ENCODE results near the gene MGAT4C. TPM values are rescaled to one million over a fixed set of nuclear protein-coding genes. Genes with fewer than 3 reads are reported as not detected.

The MGAT4C gene
- total and polyA plus RNA-seq, 2 of the 8 experiments (the other 6 are each of a cell fraction or from before 2014, with no cell fraction given) = 1.6 to 2.5 TPM

DNA sequence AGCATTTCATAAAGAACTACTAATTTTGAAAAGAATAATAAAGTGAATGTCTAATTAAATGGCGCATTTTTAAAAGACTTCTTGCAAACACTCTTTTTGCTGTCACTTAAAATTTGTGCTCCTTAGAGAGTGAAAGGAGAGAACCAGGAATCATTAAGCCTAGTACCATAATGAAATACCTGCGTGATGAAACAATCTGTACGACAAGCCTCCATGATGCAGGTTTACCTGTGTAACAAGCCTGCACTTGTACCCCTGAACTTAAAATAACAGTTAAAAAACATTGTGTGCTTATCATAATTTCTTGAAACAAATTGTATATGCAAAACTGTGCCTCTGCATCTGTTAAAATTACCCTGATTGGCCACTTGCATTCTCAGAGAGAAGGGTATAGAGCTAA lies 108.1 kb downstream of the MGAT4C start:
- ChIA-PET POLR2A (ENCODE audit: partially characterized antibody) (no interaction called here), CTCF (ENCODE audit: partially characterized antibody) (no interaction called here)
- no peak overlapping the region for H2BK12ac ChIP-seq (ENCODE audit: low read depth, low read length)
- H3K79me2 ChIP-seq (ENCODE audit: control insufficient read depth in 1 of 2, insufficient read depth in 2 of 2, low read length in 2 of 2) = no peaks in the 10 kb centered on the region
- FAIRE-seq (no peak), DNase-seq (ENCODE audit: low read depth in 1 of 2, low spot score in 2 of 2) (no peak)
- H3K4ac ChIP-seq (replicated peaks; ENCODE audit: insufficient read length, low read depth, low read length) = no peak overlapping the region
- no peaks in the 10 kb centered on the region for H3K79me1 ChIP-seq (ENCODE audit: low read depth, low read length)
- no peak overlapping the region for H4K91ac ChIP-seq (replicated peaks; ENCODE audit: insufficient read length, low read length)
- no peak overlapping the region for H2AFZ ChIP-seq (ENCODE audit: low read length)
- H3K56ac ChIP-seq (replicated peaks; ENCODE audit: insufficient read length, low read depth, low read length) = no peak overlapping the region
- no peak overlapping the region for H4K8ac ChIP-seq (ENCODE audit: extremely low read depth, insufficient read depth, low read length)
- no peak overlapping the region for H3K18ac ChIP-seq (ENCODE audit: extremely low read depth, low read length)
- H3K9me3 ChIP-seq (ENCODE audit: insufficient read depth in 2 of 2, low read depth in 1 of 2, low read length in 1 of 2) = no peaks in the 10 kb centered on the region
- H3K27ac ChIP-seq (ENCODE audit: low read depth, low read length) = no peak overlapping the region
- no peak overlapping the region for H2AK5ac ChIP-seq (ENCODE audit: low read depth, low read length)
- H3K36me3 ChIP-seq (ENCODE audit: control insufficient read depth in 2 of 4, insufficient read depth in 4 of 4, low read length in 3 of 4) = no peaks in the 10 kb centered on the region
- H3K23ac ChIP-seq (ENCODE audit: insufficient read length) = no peak overlapping the region
- 0 out of 7 replicates have a peak, but pooled peaks cover 0 to 4% (median 0%) of the 10 kb centered on the region in 4 experiments for H3K4me1 ChIP-seq (replicated peaks in 1 of 4; ENCODE audit: control insufficient read depth in 3 of 4, insufficient read depth in 4 of 4, low read length in 3 of 4)
- H3K9ac ChIP-seq (replicated peaks in 1 of 4; ENCODE audit: extremely low read depth in 1 of 4, low read depth in 3 of 4, low read length in 3 of 4) = no peak overlapping the region
- H2BK15ac ChIP-seq (ENCODE audit: low read length) = no peak overlapping the region
- H3K4me2 ChIP-seq (ENCODE audit: insufficient read depth in 1 of 2, low read depth in 2 of 2, low read length in 2 of 2) = no peak overlapping the region
- H2BK20ac ChIP-seq (ENCODE audit: low read length) = no peak overlapping the region
- no peak overlapping the region for H3K14ac ChIP-seq (ENCODE audit: insufficient read length)
- no peak overlapping the region for H4K5ac ChIP-seq (ENCODE audit: insufficient read length, low read depth, low read length)
- H2BK5ac ChIP-seq (ENCODE audit: low read depth, low read length) = no peak overlapping the region
- H2BK120ac ChIP-seq (replicated peaks; ENCODE audit: low read depth, low read length) = no peak overlapping the region
- no peak overlapping the region for H3K4me3 ChIP-seq (ENCODE audit: extremely low read depth in 1 of 4, insufficient read depth in 2 of 4, low read depth in 3 of 4, low read length in 4 of 4)
- H4K20me1 ChIP-seq (replicated peaks in 1 of 2; ENCODE audit: control insufficient read depth in 1 of 2, insufficient read depth in 2 of 2, low read length in 2 of 2) = no peaks in the 10 kb centered on the region
- no peaks in the 10 kb centered on the region for H3K23me2 ChIP-seq (ENCODE audit: low read depth, low read length)
- 48% methylated on average over 3 of the region's 3 CpGs; no CpG with 5 or more reads in 1 of the 2 experiments for WGBS, 2 experiments (ENCODE audit: extremely low coverage in 1 of 2, insufficient coverage in 1 of 2, insufficient read length in 1 of 2, insufficient replicate concordance in 2 of 2, low coverage in 1 of 2, low lambda C conversion rate in 2 of 2, missing lambda C conversion rate in 1 of 2)
- peaks cover 0 to 1% (median 0%) of the 10 kb centered on the region in 4 experiments; a peak in 1 of 7 replicates for H3K27me3 ChIP-seq (replicated peaks in 1 of 4; ENCODE audit: control insufficient read depth in 3 of 4, extremely low read depth in 1 of 4, insufficient read depth in 3 of 4, low read length in 3 of 4)
- TF ChIP-seq, protein P1, sequence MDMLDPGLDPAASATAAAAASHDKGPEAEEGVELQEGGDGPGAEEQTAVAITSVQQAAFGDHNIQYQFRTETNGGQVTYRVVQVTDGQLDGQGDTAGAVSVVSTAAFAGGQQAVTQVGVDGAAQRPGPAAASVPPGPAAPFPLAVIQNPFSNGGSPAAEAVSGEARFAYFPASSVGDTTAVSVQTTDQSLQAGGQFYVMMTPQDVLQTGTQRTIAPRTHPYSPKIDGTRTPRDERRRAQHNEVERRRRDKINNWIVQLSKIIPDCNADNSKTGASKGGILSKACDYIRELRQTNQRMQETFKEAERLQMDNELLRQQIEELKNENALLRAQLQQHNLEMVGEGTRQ (IDR thresholded peaks at IDR 0.05; ENCODE audit: low read length) = no peak
- TF ChIP-seq TAF1 (IDR thresholded peaks at IDR 0.05; ENCODE audit: low read depth, low read length) (no peak), SRF (IDR thresholded peaks at IDR 0.05; ENCODE audit: low read depth, low read length) (no peak), CREB1 (IDR thresholded peaks at IDR 0.05) (no peak), TBP (IDR thresholded peaks at IDR 0.05; ENCODE audit: low read depth, low read length) (no peak), CEBPB (IDR thresholded peaks at IDR 0.05; ENCODE audit: low read depth, low read length) (no peak), BACH1 (IDR thresholded peaks at IDR 0.05; ENCODE audit: low read length) (no peak), FOSL1 (IDR thresholded peaks at IDR 0.05; ENCODE audit: insufficient read depth, low read depth, low read length) (no peak), EGR1 (IDR thresholded peaks at IDR 0.05; ENCODE audit: borderline replicate concordance, low read depth, low read length) (no peak), BRCA1 (IDR thresholded peaks at IDR 0.05; ENCODE audit: low read depth, low read length) (no peak), TEAD4 (IDR thresholded peaks at IDR 0.05; ENCODE audit: low read depth, low read length) (no peak), JUND (IDR thresholded peaks at IDR 0.05; ENCODE audit: low read length) (no peak), BCL11A (IDR thresholded peaks at IDR 0.05; ENCODE audit: low read depth in 2 of 2, low read length in 2 of 2) (no peak), KDM4A (IDR thresholded peaks at IDR 0.05; ENCODE audit: low read depth, low read length, severe bottlenecking) (no peak), RAD21 (IDR thresholded peaks at IDR 0.05 in 1 of 2, conservative IDR thresholded peaks at IDR 0.05 in 1 of 2; ENCODE audit: low read depth in 2 of 2, low read length in 2 of 2) (no peak)

All from H1 (cell line).